HG03460 (cell line): ENCODE results near the gene NRG3.

ENCODE experiments used
- ATAC-seq: cut with Tn5 transposase; IDR thresholded peaks from one replicate; pipeline ENCODE4 v1.9.1; 2021; ENCODE audit not compliant: unreplicated experiment

NRG3 gene

GRCh38 chr10:82075605-82076004 is 200.6 kb downstream of the NRG3 start:
- ATAC-seq = no peak

GRCh38 chr10:82084496-82084895 is 209.5 kb downstream of the NRG3 start:
- ATAC-seq = no peak

- no peak for ATAC-seq
These were observed 209.9 kb downstream of the NRG3 start for GRCh38 chr10:82084904-82085303.

GRCh38 chr10:82089327-82089726 is 214.3 kb downstream of the NRG3 start:
- ATAC-seq = no peak

- ATAC-seq = no peak
These were observed 216.4 kb downstream of the NRG3 start for GRCh38 chr10:82091413-82091812.

- ATAC-seq = no peak
These were observed 217.1 kb downstream of the NRG3 start for GRCh38 chr10:82092111-82092510.

GRCh38 chr10:82124713-82125112 is 249.7 kb downstream of the NRG3 start:
- ATAC-seq = no peak

GRCh38 chr10:82128527-82128926 is 253.5 kb downstream of the NRG3 start:
- no peak for ATAC-seq

GRCh38 chr10:82136103-82136502 is 261.1 kb downstream of the NRG3 start:
- ATAC-seq = no peak

GRCh38 chr10:82144153-82144552 is 269.2 kb downstream of the NRG3 start:
- ATAC-seq = no peak

GRCh38 chr10:82148764-82149163 is 273.8 kb downstream of the NRG3 start:
- ATAC-seq = no peak

- no peak for ATAC-seq
These were observed 274.7 kb downstream of the NRG3 start for GRCh38 chr10:82149674-82150073.

- ATAC-seq = no peak
These were observed 275.3 kb downstream of the NRG3 start for GRCh38 chr10:82150123-82150900.

GRCh38 chr10:82160307-82160706 is 285.3 kb downstream of the NRG3 start:
- no peak for ATAC-seq

- ATAC-seq = no peak
These were observed 286.3 kb downstream of the NRG3 start for GRCh38 chr10:82161264-82161663.

GRCh38 chr10:82162549-82163195 is 287.7 kb downstream of the NRG3 start:
- ATAC-seq = no peak

- ATAC-seq = no peak
These were observed 296.9 kb downstream of the NRG3 start for GRCh38 chr10:82171899-82172298.

GRCh38 chr10:82176587-82176986 is 301.6 kb downstream of the NRG3 start:
- no peak for ATAC-seq

- ATAC-seq = no peak
These were observed 315.7 kb downstream of the NRG3 start for GRCh38 chr10:82190432-82191260.

GRCh38 chr10:82191653-82192052 is 316.7 kb downstream of the NRG3 start:
- ATAC-seq = no peak

GRCh38 chr10:82192665-82193064 is 317.7 kb downstream of the NRG3 start:
- ATAC-seq = no peak

- no peak for ATAC-seq
These were observed 319.4 kb downstream of the NRG3 start for GRCh38 chr10:82194419-82194818.
